Activated naive CD4-positive, alpha-beta T cell (primary cell): ENCODE results near the gene TTF1.
"Not testable (repeated sequence)": the region's sequence is repeated elsewhere in the genome, so short reads cannot be mapped to it uniquely, and the experiment has no call there.

Experiments
- DNase-seq, 4 experiments: peaks; one replicate each; lab custom pipeline; 2025; lab: John Stamatoyannopoulos, UW

TTF1 gene

GRCh38 chr9:132413926-132414325 is 7.3 kb upstream of the TTF1 start:
- no peak for DNase-seq

GRCh38 chr9:132412089-132412488 is 5.4 kb upstream of the TTF1 start:
- no peak for DNase-seq

- DNase-seq, result peak; percentile 13 to 63 (median 38)
These were observed 4.5 kb upstream of the TTF1 start for GRCh38 chr9:132411091-132411508.

- no peak for DNase-seq
These were observed 4.0 kb upstream of the TTF1 start for GRCh38 chr9:132410642-132411041.

- peak in 2 of 4 experiments; percentile 13 to 41 for DNase-seq
These were observed 3.3 kb upstream of the TTF1 start, which contains the start of gene CFAP77 for GRCh38 chr9:132409828-132410528. Gene CFAP77, plus strand, starts transcription at chr9:132410211. Its CDS starts 61 bp downstream, at chr9:132410272.

GRCh38 chr9:132408521-132408920 is 1.9 kb upstream of the TTF1 start:
- no peak for DNase-seq

- no peak for DNase-seq
These were observed 556 bp upstream of the TTF1 start for GRCh38 chr9:132407196-132407595.

- DNase-seq, result no peak
These were observed 2.3 kb downstream of the TTF1 start for GRCh38 chr9:132404228-132404881.

GRCh38 chr9:132401824-132402223 is 4.8 kb downstream of the TTF1 start:
- no peak for DNase-seq

GRCh38 chr9:132395560-132395959 is 11.1 kb downstream of the TTF1 start:
- DNase-seq, result no peak

GRCh38 chr9:132391449-132391848 is 15.2 kb downstream of the TTF1 start:
- DNase-seq, result no peak

GRCh38 chr9:132390966-132391365 is 15.7 kb downstream of the TTF1 start:
- no peak for DNase-seq

- DNase-seq, result no peak
These were observed 19.5 kb downstream of the TTF1 start for GRCh38 chr9:132387133-132387532.

- no peak for DNase-seq
These were observed 22.3 kb downstream of the TTF1 start for GRCh38 chr9:132384376-132384775.

GRCh38 chr9:132383462-132383883 is 23.2 kb downstream of the TTF1 start:
- no peak for DNase-seq

- DNase-seq, result no peak
These were observed 24.6 kb downstream of the TTF1 start for GRCh38 chr9:132381966-132382541.

GRCh38 chr9:132378416-132378815 is 28.2 kb downstream of the TTF1 start:
- DNase-seq, result not testable (repeated sequence)

- DNase-seq, result not testable (repeated sequence)
These were observed 28.9 kb downstream of the TTF1 start for GRCh38 chr9:132377769-132378168.

GRCh38 chr9:132372177-132373095 is 34.2 kb downstream of the TTF1 start:
- DNase-seq, result no peak

GRCh38 chr9:132370592-132370991 is 36.0 kb downstream of the TTF1 start:
- DNase-seq, result no peak

- DNase-seq, result no peak
These were observed 37.2 kb downstream of the TTF1 start for GRCh38 chr9:132369421-132369820.
